ENCODE measurements around the gene DCST1.

DCST1 gene

GRCh38 chr1:155012776-155013602 lies 20.6 kb upstream of the DCST1 start:
- DNase-seq (ENCODE audit: low read depth in 1 of 2, low spot score in 1 of 2), result no peak

- peak in 1 of 2 donors; percentile 33 for DNase-seq (ENCODE audit: low read depth in 1 of 2, low spot score in 1 of 2)
These were observed 20.0 kb upstream of the DCST1 start for GRCh38 chr1:155013632-155014031.

- no peak for DNase-seq (ENCODE audit: low read depth in 1 of 2, low spot score in 1 of 2)
These were observed 18.7 kb upstream of the DCST1 start for GRCh38 chr1:155014709-155015508.

GRCh38 chr1:155015527-155016230 lies 17.9 kb upstream of the DCST1 start:
- DNase-seq (ENCODE audit: low read depth in 1 of 2, low spot score in 1 of 2), result no peak

- DNase-seq (ENCODE audit: low read depth in 1 of 2, low spot score in 1 of 2), result no peak
These were observed 17.3 kb upstream of the DCST1 start for GRCh38 chr1:155016231-155016831.

GRCh38 chr1:155017041-155017945 lies 16.3 kb upstream of the DCST1 start:
- DNase-seq (ENCODE audit: low read depth in 1 of 2, low spot score in 1 of 2), result peak; percentile 82 to 92

GRCh38 chr1:155017946-155018316 lies 15.7 kb upstream of the DCST1 start:
- no peak for DNase-seq (ENCODE audit: low read depth in 1 of 2, low spot score in 1 of 2)

- DNase-seq (ENCODE audit: low read depth in 1 of 2, low spot score in 1 of 2), result no peak
These were observed 14.8 kb upstream of the DCST1 start for GRCh38 chr1:155018617-155019348.

- no peak for DNase-seq (ENCODE audit: low read depth in 1 of 2, low spot score in 1 of 2)
These were observed 14.0 kb upstream of the DCST1 start for GRCh38 chr1:155019377-155020245.

- DNase-seq (ENCODE audit: low read depth in 1 of 2, low spot score in 1 of 2), result no peak
These were observed 11.3 kb upstream of the DCST1 start for GRCh38 chr1:155022136-155022926.

GRCh38 chr1:155022927-155023236 lies 10.7 kb upstream of the DCST1 start:
- DNase-seq (ENCODE audit: low read depth in 1 of 2, low spot score in 1 of 2), result no peak

GRCh38 chr1:155023627-155024026 lies 10.0 kb upstream of the DCST1 start:
- no peak for DNase-seq (ENCODE audit: low read depth in 1 of 2, low spot score in 1 of 2)

GRCh38 chr1:155024315-155024714 lies 9.3 kb upstream of the DCST1 start:
- no peak for DNase-seq (ENCODE audit: low read depth in 1 of 2, low spot score in 1 of 2)

GRCh38 chr1:155026154-155026553 lies 7.5 kb upstream of the DCST1 start:
- DNase-seq (ENCODE audit: low read depth in 1 of 2, low spot score in 1 of 2), result no peak

GRCh38 chr1:155026588-155026987 lies 7.0 kb upstream of the DCST1 start:
- no peak for DNase-seq (ENCODE audit: low read depth in 1 of 2, low spot score in 1 of 2)

GRCh38 chr1:155029513-155030242 lies 3.9 kb upstream of the DCST1 start:
- DNase-seq (ENCODE audit: low read depth in 1 of 2, low spot score in 1 of 2), result no peak

GRCh38 chr1:155030243-155030795 lies 3.3 kb upstream of the DCST1 start:
- no peak for DNase-seq (ENCODE audit: low read depth in 1 of 2, low spot score in 1 of 2)
